ENCODE measurements around the gene KCNC1. TPM values are rescaled to one million over a fixed set of nuclear protein-coding genes. Genes with fewer than 3 reads are reported as not detected.

Gene KCNC1
- total RNA-seq, 1 experiment from 2014 or later, result not detected

DNA sequence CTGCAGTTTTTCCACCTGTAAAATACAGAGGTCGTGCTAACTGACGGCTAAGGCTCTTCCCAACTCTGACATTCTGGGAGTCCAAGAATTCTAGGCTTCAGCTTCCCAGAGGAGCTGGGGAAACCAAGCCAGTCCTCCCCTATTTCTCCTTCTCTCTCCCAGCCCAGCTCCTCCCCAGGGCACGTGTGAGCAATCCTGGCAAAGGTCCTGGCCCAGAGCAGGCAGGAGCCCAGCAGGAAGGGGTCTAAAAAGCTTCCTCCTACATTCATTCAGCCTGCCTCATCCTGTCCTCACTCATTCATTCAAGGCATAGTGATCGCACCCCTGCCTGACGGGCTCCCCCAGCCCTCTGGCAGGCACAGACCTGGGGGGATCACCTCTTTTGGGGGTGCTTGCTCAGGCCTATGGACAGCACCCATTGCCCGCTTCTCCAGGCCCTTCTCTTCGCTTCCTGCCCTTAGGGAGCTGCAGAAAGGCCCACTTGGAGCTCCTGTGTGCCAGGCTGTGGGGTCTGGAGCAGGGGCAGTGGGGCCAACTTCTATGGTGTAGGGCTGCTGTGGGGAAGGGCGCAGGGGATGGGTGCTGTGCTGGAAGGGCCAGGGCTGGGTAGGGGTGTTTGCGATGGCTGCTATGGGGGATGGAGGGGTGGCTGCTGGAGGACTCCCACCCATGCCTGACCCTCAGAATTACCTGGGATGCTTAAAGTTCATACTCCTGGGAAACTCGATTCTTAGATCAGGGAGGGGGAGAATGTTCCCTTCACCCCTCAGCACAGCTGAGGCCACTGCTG is 9.8 kb downstream of the KCNC1 start:
- peak; percentile 78 for DNase-seq
- Histone ChIP-seq H3K36me3 (no peaks in the 10 kb centered on the region), H3K4me3 (no peak overlapping the region), H3K27me3 (no peaks in the 10 kb centered on the region), H3K9me3 (no peaks in the 10 kb centered on the region)

GRCh38 chr11:17745023-17745772 is 10.6 kb downstream of the KCNC1 start:
- DNase-seq, result no peak
- Histone ChIP-seq H3K4me3 (no peak overlapping the region), H3K36me3 (no peaks in the 10 kb centered on the region), H3K27me3 (no peaks in the 10 kb centered on the region), H3K9me3 (no peaks in the 10 kb centered on the region)

DNA sequence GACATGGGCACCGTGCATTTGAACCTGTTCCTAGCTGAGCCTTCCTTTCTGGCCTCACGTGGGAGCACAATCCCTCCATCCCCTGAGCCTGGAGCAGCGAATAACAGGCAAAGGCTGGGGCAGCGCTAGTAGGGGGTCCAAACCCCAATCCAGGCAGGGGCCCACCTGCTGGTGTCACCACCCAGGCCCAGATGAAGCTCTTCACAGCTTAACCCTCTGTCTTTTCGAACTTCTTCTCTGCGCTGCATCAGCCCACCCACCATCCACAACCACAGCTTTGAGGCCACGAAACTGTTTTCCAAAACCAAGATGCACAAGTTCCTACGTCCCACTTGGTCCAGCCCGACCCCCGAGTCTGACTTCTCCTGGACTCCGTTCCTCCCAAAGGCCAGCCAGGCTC is 11.5 kb downstream of the KCNC1 start:
- Histone ChIP-seq H3K9me3 (no peaks in the 10 kb centered on the region), H3K4me3 (no peak overlapping the region), H3K36me3 (no peaks in the 10 kb centered on the region), H3K27me3 (no peaks in the 10 kb centered on the region)
- DNase-seq, result no peak

GRCh38 chr11:17747131-17747955 is 12.8 kb downstream of the KCNC1 start:
- no peaks in the 10 kb centered on the region for H3K36me3 ChIP-seq
- H3K9me3 ChIP-seq, result no peaks in the 10 kb centered on the region
- no peak overlapping the region for H3K4me3 ChIP-seq
- DNase-seq, result no peak
- H3K27me3 ChIP-seq, result no peaks in the 10 kb centered on the region

DNA sequence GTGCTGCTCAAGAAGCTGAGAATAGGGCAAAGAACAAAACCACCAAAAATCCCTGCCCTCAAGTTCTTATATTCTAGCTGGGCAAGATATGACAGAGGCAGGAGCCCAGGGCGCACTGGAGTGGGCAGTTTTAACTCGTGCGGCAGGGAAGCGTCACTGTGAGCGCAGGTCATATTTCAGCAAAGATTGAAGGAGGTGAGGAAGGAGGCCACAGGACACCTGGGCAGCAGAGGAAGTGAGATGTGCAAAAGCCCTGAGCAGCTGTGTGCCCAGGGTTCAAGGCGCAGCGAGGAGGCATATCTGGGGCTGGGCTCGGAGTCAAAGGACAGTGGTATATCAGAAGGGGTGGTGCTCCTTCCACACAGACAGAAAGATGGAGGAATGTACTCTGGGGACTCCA is 13.5 kb downstream of the KCNC1 start:
- Histone ChIP-seq H3K27me3 (no peaks in the 10 kb centered on the region), H3K9me3 (no peaks in the 10 kb centered on the region), H3K36me3 (no peaks in the 10 kb centered on the region), H3K4me3 (no peak overlapping the region)
- DNase-seq, result no peak

GRCh38 chr11:17748761-17749721 is 14.5 kb downstream of the KCNC1 start:
- Histone ChIP-seq H3K36me3 (no peaks in the 10 kb centered on the region), H3K4me3 (no peak overlapping the region)

GRCh38 chr11:17750013-17750800 is 15.6 kb downstream of the KCNC1 start:
- Histone ChIP-seq H3K27me3 (no peaks in the 10 kb centered on the region), H3K4me3 (no peak overlapping the region), H3K36me3 (no peaks in the 10 kb centered on the region), H3K9me3 (no peaks in the 10 kb centered on the region)
- DNase-seq, result no peak

More at GRCh38 chr11:17748761-17749721, 14.5 kb downstream of the KCNC1 start:
- no peak for DNase-seq
- Histone ChIP-seq H3K9me3 (no peaks in the 10 kb centered on the region), H3K27me3 (no peaks in the 10 kb centered on the region)

DNA sequence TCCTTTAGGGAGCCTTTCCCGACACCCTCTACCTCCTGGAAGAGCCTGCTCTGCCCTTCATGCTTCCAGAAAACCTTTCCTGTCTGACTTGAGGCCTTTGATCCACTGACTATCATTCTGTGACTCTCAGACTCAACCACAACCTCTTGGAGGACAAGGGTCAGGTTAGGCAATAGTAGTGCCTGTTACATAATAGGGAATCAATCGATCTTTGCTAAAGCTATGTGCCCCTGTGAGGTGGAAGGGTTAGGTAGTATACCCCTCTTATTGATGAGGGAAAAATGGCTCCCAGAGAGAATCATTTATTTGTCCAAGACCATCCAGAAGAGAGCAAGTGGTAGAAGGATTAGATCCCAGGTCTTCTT is 16.2 kb downstream of the KCNC1 start:
- Histone ChIP-seq H3K4me3 (no peak overlapping the region), H3K36me3 (no peaks in the 10 kb centered on the region)
- DNase-seq, result no peak

GRCh38 chr11:17751558-17751957 is 17.0 kb downstream of the KCNC1 start:
- Histone ChIP-seq H3K36me3 (no peaks in the 10 kb centered on the region), H3K27me3 (no peaks in the 10 kb centered on the region), H3K9me3 (no peaks in the 10 kb centered on the region), H3K4me3 (no peak overlapping the region)
- no peak for DNase-seq

More for the DNA sequence above, 16.2 kb downstream of the KCNC1 start:
- no peaks in the 10 kb centered on the region for H3K27me3 ChIP-seq
- H3K9me3 ChIP-seq, result no peaks in the 10 kb centered on the region

GRCh38 chr11:17752144-17752543 is 17.6 kb downstream of the KCNC1 start:
- no peaks in the 10 kb centered on the region for H3K9me3 ChIP-seq
- H3K36me3 ChIP-seq, result no peaks in the 10 kb centered on the region
- H3K27me3 ChIP-seq, result no peaks in the 10 kb centered on the region
- DNase-seq, result no peak
- H3K4me3 ChIP-seq, result no peak overlapping the region

- Histone ChIP-seq H3K9me3 (no peaks in the 10 kb centered on the region), H3K27me3 (no peaks in the 10 kb centered on the region), H3K4me3 (no peak overlapping the region), H3K36me3 (no peaks in the 10 kb centered on the region)
- DNase-seq, result no peak
Measured at GRCh38 chr11:17753153-17753552, 18.6 kb downstream of the KCNC1 start.

DNA sequence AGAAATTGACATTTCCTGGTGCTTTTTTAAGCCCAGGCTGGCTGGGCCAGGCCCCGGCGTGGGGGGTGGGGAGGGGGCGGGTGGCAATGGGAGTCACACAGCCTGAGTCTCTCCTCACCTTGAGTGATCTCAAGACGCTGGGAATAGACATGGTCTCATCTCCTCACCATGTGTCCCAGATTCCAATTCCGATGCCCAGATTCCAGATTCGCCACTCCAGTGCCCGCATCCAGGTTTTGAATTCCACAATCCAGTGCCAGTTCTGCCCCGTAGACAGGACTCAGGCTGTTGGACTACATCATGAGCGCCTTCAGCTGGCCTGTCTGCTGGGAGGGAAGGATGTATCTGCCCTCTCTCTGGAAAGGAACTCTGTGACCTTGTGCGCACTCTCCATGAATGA is 19.1 kb downstream of the KCNC1 start:
- Histone ChIP-seq H3K27me3 (no peaks in the 10 kb centered on the region), H3K36me3 (no peaks in the 10 kb centered on the region), H3K4me3 (no peak overlapping the region), H3K9me3 (no peaks in the 10 kb centered on the region)
- no peak for DNase-seq

DNA sequence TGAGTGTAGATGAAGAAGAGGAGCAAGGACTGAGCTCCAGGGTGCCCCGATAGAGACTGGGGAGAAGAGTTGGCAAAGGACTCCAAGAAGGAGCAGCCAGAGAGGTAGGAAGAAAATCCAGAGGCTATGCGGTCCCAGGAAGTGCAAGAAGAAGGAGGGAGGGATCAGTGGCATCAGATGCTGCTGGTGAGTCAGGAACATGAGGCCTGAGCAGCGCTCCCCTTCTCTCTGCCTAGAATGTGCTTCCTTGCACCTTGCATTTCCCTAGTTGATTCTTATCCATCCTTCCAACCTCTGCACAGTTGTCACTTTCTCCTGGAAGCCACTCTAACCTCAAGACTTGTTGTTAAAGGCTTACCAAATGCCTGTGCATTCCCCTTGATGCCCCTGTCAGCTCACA is 21.3 kb downstream of the KCNC1 start:
- DNase-seq, result no peak
- H3K36me3 ChIP-seq, result no peaks in the 10 kb centered on the region
- H3K27me3 ChIP-seq, result no peaks in the 10 kb centered on the region
- no peaks in the 10 kb centered on the region for H3K9me3 ChIP-seq
- no peak overlapping the region for H3K4me3 ChIP-seq

DNA sequence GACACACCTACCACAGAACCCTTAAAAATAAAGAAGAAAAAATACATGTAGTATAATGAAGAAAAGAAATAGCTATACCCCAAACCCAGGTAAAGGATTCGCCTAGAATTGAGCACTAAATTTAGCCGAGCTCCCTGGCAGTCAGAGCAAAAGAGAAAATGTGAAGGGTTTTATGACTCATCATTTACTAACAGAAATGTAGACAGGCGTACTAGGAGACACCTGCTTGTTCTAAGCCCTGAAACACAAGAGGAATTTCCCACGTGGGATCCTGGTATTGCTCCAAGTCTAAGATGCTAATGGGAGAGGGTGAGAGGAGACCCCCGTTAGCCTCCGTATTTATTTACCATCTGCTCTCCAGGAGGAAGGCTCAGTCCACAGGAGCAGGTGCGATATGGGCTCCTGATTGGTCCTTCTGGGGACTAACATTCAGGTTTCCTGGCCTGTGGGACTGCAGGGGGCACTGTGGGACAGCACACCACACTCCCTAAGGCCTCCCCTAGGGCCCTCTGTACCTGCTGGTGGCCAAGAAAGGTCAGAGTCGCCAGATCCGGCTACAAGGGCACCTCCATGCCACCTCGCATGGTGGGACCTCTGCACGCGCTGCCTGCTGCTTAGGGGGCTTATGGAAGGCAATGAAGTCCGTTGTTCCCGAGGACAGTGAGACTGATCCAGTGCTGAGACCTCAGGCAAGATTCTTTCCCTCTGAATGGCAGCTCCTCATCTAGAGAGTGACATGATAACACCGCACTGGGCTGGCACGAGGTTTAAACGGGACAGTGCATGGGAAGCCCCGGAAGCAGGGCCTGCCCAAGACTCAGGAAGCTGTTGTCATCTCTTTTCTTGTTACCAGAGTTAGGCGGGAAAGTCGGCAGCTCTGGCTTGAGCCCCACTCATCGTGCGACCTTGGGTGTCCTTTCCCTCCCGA is 25.8 kb downstream of the KCNC1 start:
- H3K9me3 ChIP-seq, result no peaks in the 10 kb centered on the region
- no peaks in the 10 kb centered on the region for H3K36me3 ChIP-seq
- H3K27me3 ChIP-seq, result no peaks in the 10 kb centered on the region
- H3K4me3 ChIP-seq, result no peak overlapping the region
- DNase-seq, result peak; percentile 13

All from MG63 (cell line).